ENCODE data around the gene ALKBH7.
"Not testable (repeated sequence)": the region's sequence is repeated elsewhere in the genome, so short reads cannot be mapped to it uniquely, and the experiment has no call there.

Gene ALKBH7, protein sequence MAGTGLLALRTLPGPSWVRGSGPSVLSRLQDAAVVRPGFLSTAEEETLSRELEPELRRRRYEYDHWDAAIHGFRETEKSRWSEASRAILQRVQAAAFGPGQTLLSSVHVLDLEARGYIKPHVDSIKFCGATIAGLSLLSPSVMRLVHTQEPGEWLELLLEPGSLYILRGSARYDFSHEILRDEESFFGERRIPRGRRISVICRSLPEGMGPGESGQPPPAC

DNA sequence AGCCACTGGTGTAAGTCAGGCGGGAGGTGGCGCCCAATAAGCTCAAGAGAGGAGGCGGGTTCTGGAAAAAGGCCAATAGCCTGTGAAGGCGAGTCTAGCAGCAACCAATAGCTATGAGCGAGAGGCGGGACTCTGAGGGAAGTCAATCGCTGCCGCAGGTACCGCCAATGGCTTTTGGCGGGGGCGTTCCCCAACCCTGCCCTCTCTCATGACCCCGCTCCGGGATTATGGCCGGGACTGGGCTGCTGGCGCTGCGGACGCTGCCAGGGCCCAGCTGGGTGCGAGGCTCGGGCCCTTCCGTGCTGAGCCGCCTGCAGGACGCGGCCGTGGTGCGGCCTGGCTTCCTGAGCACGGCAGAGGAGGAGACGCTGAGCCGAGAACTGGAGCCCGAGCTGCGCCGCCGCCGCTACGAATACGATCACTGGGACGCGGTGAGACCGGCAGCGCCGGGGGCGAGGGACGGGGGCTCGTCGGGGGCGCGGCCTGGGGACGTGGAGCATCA lies at the start of gene ALKBH7:
TSS of gene ALKBH7 (plus strand) at position 201 of the 502 bp plus-strand sequence. CDS start at position 228, 27 bp downstream.
- peak; percentile 85 to 96 for DNase-seq (ENCODE audit: low read depth in 2 of 2)

DNA sequence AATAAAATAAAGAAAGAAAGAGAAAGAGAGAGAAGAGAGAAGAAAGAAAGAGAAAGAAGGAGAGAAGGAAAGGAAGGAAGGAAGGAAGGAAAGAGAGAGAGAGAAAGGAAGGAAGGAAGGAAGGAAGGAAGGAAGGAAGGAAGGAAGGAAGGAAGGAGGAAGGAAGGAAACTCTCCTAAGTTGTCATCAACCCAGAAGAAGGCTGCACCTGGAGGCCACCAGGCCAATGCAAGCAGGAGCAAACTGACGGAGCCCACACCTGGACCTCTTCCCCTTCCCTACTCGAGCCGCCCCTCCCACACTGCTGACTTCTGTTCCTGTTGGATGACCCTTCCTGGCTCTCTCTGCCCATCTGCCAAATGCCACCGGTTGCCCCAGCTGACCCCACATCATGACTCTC lies 47.8 kb upstream of the ALKBH7 start:
- no peak for DNase-seq (ENCODE audit: low read depth in 2 of 2)

DNA sequence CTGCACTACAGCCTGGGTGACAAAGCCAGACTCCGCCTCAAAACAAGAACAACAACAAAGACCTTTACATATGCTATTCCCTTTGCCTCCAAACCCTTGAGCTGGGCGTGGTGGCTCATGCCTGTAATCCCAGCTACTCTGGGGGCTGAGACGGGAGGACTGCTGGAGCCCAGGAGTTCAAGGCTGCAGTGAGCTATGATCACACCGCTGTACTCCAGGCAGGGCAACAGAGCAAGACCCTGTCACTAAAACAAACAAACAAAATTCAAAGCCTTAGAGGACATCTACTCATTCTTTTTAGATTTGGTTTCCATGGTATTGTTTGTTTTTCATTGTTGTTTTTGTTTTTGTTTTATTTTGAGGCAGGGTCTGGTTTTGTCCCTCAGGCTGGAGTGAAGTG lies 47.0 kb upstream of the ALKBH7 start:
- DNase-seq (ENCODE audit: low read depth in 2 of 2) = no peak

DNA sequence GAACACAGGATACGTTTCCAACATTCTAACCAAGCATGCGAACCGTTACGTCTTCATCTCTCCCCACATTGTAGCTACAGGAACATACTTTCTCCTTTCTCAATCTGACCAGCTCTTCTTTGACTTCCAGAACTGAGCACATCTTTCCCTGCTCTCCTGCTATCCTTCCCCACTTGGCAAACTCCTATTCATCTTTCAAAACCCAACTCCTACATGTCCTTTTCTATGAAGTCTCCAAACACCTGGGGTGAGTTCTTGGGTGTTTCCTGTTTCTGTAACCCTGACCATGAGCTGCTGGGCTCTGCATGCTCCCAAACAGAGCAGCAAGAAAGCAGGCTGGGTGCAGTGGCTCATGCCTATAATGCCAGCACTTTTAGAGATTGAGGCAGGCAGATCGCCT lies 45.8 kb upstream of the ALKBH7 start:
- DNase-seq (ENCODE audit: low read depth in 2 of 2) = no peak

DNA sequence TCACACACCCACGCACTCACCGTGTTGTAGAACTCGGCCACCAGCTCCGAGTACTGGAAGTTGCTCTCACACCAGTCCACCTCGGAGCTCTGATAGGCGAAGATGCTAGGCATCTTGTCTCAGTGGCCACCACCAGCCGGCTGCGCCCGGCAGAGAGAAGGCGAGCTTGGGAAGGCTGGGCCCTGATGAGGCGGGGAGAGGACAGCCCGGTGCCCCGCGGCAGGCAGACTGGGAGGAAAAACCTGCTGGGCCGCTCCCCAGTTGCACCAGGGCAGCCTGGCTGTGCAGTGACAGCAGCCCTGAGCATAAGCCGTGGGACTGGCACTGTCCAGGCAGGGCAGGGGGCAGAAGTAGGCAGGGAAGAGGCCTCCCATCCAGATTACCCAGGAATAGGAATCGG lies 39.2 kb upstream of the ALKBH7 start, which contains the start of gene ACER1:
TSS of gene ACER1 (minus strand) at position 174 of the 400 bp plus-strand sequence. CDS start at position 113, 61 bp downstream.
- DNase-seq (ENCODE audit: low read depth in 2 of 2) = no peak

DNA sequence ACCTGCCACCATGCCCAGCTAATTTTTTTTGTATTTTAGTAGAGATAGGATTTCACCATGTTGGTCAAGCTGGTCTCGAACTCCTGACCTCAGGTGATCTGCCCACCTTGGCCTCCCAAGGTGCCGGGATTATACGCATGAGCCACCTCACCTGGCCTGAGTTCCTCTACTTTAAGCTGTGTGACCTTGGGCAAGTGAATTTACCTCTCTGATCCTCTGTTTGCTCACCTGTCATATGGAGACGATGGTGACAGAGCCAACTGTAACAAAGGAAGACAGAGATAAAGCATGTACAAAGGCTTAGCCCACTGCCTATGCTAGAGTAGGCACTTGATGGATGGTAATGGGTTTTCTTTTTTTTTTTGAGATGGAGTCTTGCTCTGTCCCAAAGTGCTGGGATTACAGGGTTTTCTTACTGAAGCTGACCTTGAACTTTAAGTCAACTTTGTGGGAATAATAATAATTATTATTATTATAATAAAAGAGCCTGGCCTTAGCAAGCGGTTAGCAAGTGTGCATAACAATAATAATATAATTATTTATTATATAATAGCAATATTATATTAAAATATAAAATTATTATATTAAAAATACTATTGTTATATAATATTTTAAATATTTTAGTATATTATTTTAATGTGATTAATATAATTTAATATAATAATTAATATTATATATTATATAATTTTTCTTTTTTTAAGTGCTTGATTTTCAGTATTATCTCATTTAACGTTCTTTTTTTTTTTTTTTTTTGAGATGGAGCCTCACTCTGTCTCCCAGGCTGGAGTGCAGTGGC lies 37.9 kb upstream of the ALKBH7 start:
- no peak for DNase-seq (ENCODE audit: low read depth in 2 of 2)

DNA sequence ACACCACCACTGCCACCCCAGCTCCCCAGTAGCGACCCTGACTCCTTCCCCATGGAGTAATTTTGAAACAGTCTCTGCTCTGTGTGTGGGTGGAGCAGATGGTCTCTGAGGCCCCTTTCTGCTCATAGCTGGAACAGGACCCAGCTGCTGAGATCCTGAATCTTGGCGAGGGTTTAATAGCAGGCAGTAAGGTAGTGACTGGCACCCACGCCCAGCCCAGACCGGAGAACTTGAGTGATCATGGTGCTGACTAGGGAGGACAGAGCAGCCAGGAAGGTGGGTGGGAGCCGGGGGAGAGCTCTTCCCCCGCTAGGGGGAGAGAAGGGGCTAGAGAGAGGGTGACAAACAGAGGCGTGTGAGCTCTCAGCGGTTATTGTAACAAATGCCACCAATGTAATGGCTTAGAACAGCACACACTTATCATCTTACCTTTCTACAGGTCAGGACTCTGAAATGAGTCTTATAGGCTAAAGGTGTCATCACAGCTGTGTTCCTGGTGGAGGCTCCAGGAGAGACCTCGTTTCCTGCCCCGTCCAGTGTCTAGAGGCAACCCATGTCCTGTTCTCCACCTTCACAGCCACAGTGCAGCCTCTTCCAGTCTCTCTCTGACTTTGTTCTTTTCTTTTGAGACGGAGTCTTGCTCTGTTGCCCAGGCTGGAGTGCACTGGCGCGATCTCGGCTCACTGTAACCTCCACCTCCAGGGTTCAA lies 31.9 kb upstream of the ALKBH7 start:
- DNase-seq (ENCODE audit: low read depth in 2 of 2) = no peak

DNA sequence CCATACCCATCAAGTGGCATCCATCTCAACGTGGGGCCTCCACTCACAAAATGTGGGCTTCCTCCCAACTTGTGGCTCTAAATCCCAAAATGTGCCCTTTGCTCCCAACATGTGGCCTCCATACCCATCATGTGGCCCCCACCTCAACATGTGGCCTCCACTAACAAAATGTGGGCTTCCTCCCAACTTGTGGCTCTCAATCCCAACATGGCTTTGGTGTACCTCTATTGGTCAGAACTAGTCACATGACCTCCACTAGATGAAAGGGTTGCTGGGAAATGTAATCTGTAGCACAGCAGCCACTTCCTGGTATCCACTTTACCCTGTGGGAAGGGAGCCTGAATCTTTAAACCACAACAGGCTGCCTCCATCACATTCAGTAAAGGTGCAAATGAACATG lies 29.1 kb upstream of the ALKBH7 start:
- DNase-seq (ENCODE audit: low read depth in 2 of 2) = no peak

DNA sequence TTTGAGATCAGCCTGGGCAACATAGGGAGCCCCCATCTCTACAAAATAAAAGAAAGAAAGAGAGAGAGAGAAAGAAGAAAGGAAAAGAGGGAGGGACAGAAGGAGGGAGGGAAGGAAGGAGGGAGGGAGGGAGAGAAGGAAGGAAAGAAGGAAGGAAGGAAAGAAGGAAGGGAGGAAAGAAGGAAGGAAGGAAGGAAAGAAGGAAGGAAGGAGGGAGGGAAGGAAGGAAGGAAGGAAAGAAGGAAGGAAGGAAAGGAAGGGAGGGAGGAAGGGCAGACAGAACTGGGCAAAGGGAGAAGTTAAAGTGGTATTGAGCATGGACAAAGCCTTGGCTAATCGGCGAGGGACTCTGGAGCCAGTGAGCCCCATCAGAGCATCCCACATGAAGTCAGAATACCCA lies 23.3 kb upstream of the ALKBH7 start:
- not testable (repeated sequence) for DNase-seq (ENCODE audit: low read depth in 2 of 2)

DNA sequence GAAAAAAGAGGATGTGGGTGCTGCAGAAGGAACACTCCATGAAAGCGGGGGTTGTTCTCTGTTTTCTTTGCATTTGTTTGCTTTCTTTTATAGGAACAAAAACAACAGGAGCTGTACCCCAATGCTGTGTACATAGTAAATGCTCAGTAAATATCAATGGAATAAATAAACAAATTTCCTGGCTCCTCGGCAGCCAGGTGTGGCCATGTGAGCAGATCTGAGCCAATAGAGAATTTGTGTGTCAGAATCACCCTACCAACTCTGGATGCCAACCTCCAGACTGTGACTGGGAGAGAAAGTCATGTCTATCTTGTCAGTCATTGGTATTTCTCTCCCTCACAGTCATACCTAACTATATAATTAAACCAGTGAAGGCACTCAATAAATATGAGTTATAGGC lies 21.9 kb upstream of the ALKBH7 start:
- DNase-seq (ENCODE audit: low read depth in 2 of 2) = no peak

DNA sequence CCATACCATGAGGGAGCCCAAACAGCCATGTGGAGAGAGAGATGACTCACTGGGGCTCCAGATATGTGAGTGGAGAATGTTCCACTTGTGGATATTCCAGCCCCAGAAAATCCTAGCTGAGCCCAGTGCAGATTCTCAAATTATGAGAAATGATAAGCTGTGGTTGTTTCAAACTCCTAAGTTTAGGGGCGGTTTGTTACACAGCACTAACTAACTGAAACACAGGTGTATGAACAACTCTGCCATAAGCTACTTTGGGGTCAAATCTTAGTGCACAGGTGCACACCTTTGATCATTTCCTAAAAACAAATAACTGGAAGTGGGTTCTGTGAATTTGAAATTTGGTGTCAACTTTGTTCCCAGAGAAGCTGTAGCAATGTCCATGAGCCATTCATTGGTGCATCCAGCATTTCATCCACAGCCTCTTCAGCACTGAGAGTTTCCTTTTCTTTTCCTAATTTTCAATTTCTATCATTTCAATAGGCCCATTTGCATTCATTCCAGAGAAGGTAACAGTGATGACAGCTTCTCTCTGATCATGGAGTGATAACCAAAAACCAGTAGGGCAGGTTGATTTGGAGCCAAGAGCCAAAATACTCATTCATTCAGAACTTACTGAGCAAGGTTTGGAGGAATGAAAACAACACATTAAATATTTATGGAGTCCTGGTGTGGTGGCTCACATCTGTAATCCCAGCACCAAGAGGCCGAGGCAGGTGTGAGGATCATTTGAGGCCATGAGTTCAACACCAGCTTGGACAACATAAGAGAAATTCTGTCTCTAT lies 20.0 kb upstream of the ALKBH7 start:
- DNase-seq (ENCODE audit: low read depth in 2 of 2) = no peak

DNA sequence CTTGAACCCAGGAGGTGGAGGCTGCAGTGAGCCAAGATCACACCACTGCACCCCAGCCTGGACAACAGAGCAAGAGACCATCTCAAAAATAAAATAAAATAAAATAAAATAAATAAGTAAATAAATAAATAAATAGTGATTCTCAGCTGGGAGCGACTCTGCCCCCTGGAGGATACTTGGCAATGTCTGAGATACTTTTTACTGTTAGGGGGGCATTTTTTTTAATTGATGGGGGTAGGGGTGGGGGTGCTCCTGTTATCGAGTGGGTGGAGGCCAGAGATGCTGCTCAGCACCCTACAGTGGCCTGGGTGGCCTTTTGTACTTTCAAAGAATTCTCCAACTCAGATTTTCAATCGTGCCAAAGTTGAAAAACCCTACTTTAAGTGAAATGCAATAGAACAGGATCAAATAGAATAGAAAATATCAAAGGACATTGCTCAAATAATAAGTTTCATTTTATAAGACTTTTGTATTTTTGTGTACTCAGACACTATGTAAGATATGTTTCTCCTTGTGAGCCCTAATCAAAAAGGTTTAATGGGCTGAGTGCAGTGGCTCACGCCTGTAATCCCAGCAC lies 18.4 kb upstream of the ALKBH7 start:
- no peak for DNase-seq (ENCODE audit: low read depth in 2 of 2)

DNA sequence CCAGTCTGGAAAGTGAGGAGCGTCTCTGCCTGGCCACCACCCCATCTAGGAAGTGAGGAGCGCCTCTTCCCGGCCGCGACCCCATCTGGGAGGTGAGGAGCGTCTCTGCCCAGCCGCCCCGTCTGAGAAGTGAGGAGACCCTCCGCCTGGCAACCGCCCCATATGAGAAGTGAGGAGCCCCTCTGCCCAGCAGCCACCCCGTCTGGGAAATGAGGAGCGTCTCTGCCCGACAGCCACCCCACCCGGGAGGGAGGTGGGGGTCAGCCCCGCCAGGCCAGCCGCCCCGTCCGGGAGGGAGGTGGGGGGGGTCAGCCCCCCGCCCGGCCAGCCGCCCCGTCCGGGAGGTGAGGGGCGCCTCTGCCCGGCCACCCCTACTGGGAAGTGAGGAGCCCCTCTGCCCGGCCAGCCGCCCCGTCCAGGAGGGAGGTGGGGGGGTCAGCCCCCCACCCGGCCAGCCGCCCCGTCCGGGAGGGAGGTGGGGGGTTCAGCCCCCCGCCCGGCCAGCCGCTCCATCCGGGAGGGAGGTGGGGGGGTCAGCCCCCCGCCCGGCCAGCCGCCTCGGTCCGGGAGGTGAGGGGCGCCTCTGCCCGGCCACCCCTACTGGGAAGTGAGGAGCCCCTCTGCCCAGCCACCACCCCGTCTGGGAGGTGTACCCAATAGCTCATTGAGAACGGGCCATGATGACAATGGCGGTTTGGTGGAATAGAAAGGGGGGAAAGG lies 17.1 kb upstream of the ALKBH7 start:
- not testable (repeated sequence) for DNase-seq (ENCODE audit: low read depth in 2 of 2)

DNA sequence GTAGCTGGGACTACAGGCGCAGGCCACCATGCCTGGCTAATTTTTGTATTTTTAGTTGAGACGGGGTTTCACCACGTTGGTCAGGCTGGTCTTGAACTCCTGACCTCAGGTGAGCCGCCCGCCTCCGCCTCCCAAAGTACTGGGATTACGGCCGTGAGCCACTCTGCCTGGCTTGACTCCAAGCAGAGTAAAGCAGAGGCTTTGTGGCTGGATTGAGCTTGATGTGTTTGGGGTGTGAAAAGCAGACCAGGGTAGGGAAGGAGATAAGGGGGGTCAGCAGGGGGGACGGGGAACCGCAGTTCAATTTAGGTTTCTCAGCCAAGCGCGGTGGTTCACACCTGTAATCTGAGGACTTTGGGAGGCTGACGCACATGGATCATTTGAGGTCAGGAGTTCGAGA lies 15.4 kb upstream of the ALKBH7 start:
- DNase-seq (ENCODE audit: low read depth in 2 of 2) = no peak

DNA sequence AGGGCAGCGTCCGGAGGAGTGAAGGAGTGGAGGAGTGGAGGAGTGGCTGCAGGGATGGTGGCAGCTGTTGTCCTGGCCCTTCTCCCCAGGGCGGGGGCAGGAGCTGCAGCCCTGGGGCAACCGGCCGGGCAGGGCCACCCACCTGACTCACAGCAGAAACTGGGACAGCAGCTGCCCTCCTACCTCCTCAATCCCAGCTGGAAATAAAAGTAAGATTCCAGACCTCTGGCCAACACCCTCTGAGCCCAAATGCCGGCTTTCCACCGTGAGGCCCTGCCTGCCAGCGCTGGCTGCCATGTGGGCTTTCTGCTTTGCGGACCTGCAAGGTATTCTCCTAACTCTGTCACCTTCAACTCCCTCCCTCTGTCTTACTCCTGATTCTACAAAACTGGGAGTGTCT lies 14.6 kb upstream of the ALKBH7 start:
- no peak for DNase-seq (ENCODE audit: low read depth in 2 of 2)

DNA sequence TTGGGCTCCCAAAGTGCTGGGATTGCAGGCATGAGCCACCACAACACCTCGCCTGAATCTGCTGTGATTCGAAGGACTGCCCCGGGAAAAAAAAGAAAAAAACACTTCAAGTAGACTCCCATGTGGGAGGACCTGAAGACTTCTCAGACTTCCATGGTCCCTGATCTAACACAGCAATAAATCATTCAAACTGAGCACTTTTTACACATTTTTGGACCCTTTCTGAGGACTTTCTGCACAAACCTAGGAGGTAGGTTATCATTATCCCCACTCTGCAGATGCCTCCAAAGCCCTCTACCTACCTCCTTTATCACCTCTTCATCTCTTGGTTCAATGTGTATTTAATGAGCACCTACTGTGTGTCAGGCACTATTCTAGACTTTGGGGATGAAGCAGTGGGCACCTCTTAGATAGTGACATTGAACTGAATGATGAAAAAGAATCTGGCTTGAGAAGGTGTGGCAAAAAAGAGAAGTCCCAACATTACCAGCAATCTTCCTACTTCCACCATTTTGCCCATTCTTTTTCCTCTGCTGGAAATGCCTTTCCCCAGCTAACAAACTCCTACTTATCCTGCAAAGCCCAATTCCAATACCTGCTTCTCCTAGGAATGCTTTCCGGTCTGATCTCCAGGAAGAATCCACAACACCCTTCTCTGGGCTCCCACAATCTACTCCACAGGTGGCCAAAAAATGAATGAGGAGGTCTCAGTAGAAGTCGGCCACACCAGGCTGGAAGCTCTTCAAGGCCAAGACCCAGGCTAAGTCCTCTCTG lies 12.8 kb upstream of the ALKBH7 start:
- no peak for DNase-seq (ENCODE audit: low read depth in 2 of 2)

DNA sequence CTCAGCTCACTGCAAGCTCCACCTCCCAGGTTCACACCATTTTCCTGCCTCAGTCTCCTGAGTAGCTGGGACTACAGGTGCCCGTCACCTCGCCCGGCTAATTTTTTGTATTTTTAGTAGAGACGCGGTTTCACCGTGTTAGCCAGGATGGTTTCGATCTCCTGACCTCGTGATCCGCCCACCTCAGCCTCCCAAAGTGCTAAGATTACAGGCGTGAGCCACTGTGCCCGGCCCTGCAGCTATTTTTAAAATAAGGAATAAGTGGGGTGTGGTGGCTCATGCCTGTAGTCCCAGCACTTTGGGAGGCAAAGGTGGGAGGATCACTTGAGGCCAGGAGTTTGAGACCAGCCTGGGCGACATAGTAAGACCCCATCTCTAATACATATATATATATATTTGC lies 12.1 kb upstream of the ALKBH7 start:
- DNase-seq (ENCODE audit: low read depth in 2 of 2) = not testable (repeated sequence)

DNA sequence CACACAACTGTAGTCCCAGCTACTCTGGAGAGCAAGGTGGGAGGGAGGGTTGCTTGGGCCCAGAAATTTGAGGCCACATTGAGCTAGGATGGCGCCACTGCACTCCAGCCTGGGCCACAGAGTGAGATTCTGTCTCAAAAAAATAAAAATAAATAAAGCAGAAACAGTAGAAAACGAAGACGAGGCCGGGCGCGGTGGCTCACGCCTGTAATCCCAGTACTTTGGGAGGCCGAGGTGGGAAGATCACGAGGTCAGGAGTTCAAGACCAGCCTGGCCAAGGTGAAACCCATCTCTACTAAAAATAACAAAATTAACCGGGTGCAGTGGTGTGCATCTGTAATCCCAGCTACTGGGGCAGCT lies 11.8 kb upstream of the ALKBH7 start:
- DNase-seq (ENCODE audit: low read depth in 2 of 2) = not testable (repeated sequence)

DNA sequence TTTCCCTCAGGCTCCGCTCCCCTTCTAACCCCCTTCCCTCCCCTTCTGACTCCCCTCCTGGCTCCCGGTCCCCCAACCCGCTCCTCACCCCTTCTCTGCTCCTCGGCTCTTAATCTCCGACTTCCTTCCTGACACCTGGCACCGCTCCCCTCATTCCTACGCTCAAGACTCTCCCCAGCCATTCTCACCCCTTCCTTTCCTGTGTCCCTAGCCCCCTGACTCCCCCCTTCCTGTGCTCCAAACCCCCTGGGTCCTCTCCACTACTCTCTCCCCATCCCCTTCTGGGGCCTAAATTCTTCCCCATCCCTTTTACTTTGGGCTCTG lies 10.6 kb upstream of the ALKBH7 start:
- DNase-seq (ENCODE audit: low read depth in 2 of 2) = no peak

DNA sequence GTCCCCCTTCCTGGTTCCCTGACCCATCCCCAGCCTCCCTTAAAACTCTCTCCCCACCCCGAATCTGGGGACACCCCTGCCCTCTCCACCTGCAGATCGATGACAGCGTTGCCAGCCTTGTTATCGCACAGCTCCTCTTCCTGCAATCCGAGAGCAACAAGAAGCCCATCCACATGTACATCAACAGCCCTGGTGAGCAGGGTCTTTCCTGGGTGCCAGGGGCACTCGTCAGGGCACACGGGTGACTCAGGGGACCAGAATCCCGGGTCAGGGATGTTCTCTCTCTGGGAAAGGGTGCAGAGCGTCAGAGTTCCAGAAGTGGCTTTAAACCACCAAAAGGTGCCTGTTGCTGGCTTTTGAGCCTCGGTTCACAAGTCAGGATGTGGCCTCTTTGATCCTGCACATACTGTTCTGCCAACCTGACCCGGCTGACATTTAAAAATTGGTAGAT lies 10.2 kb upstream of the ALKBH7 start:
- DNase-seq (ENCODE audit: low read depth in 2 of 2) = no peak
